ENCODE results near the gene ASTE1. TPM values are rescaled to one million over a fixed set of nuclear protein-coding genes. Genes with fewer than 3 reads are reported as not detected.
"Not testable (repeated sequence)": the region's sequence is repeated elsewhere in the genome, so short reads cannot be mapped to it uniquely, and the experiment has no call there.

The ASTE1 gene
- total RNA-seq, 1 experiment from 2014 or later = 4.1 TPM

- no peak for DNase-seq (ENCODE audit: extremely low read depth, low read depth)
Measured at GRCh38 chr3:131018970-131019369, 7.7 kb downstream of the ASTE1 start.

- DNase-seq (ENCODE audit: extremely low read depth, low read depth) = no peak
Measured at GRCh38 chr3:131009698-131010097, 16.9 kb downstream of the ASTE1 start.

GRCh38 chr3:131008326-131008725, 18.3 kb downstream of the ASTE1 start:
- DNase-seq (ENCODE audit: extremely low read depth, low read depth) = no peak

- no peak for DNase-seq (ENCODE audit: extremely low read depth, low read depth)
Measured at GRCh38 chr3:131007782-131008181, 18.8 kb downstream of the ASTE1 start.

- DNase-seq (ENCODE audit: extremely low read depth, low read depth) = no peak
Measured at GRCh38 chr3:131007256-131007655, 19.4 kb downstream of the ASTE1 start.

- no peak for DNase-seq (ENCODE audit: extremely low read depth, low read depth)
Measured at GRCh38 chr3:131004603-131005002, 22.0 kb downstream of the ASTE1 start.

GRCh38 chr3:131001071-131001470, 25.6 kb downstream of the ASTE1 start:
- no peak for DNase-seq (ENCODE audit: extremely low read depth, low read depth)

GRCh38 chr3:130997289-130997688, 29.3 kb downstream of the ASTE1 start:
- DNase-seq (ENCODE audit: extremely low read depth, low read depth) = peak; percentile 16

GRCh38 chr3:130992344-130992743, 34.3 kb downstream of the ASTE1 start:
- DNase-seq (ENCODE audit: extremely low read depth, low read depth) = no peak

GRCh38 chr3:130991126-130991525, 35.5 kb downstream of the ASTE1 start:
- DNase-seq (ENCODE audit: extremely low read depth, low read depth) = no peak

- DNase-seq (ENCODE audit: extremely low read depth, low read depth) = no peak
Measured at GRCh38 chr3:130990282-130990681, 36.3 kb downstream of the ASTE1 start.

- no peak for DNase-seq (ENCODE audit: extremely low read depth, low read depth)
Measured at GRCh38 chr3:130981469-130981868, 45.2 kb downstream of the ASTE1 start.

- DNase-seq (ENCODE audit: extremely low read depth, low read depth) = no peak
Measured at GRCh38 chr3:130979117-130979516, 47.5 kb downstream of the ASTE1 start.

GRCh38 chr3:130976706-130977105, 49.9 kb downstream of the ASTE1 start:
- DNase-seq (ENCODE audit: extremely low read depth, low read depth) = no peak

- no peak for DNase-seq (ENCODE audit: extremely low read depth, low read depth)
Measured at GRCh38 chr3:130975251-130975650, 51.4 kb downstream of the ASTE1 start.

- no peak for DNase-seq (ENCODE audit: extremely low read depth, low read depth)
Measured at GRCh38 chr3:130974201-130974600, 52.4 kb downstream of the ASTE1 start.

GRCh38 chr3:130973406-130973805, 53.2 kb downstream of the ASTE1 start:
- no peak for DNase-seq (ENCODE audit: extremely low read depth, low read depth)

GRCh38 chr3:130972592-130972991, 54.0 kb downstream of the ASTE1 start:
- not testable (repeated sequence) for DNase-seq (ENCODE audit: extremely low read depth, low read depth)

GRCh38 chr3:130971208-130971607, 55.4 kb downstream of the ASTE1 start:
- DNase-seq (ENCODE audit: extremely low read depth, low read depth) = no peak

GRCh38 chr3:130969621-130970020, 57.0 kb downstream of the ASTE1 start:
- DNase-seq (ENCODE audit: extremely low read depth, low read depth) = no peak

- DNase-seq (ENCODE audit: extremely low read depth, low read depth) = no peak
Measured at GRCh38 chr3:130968221-130968620, 58.4 kb downstream of the ASTE1 start.

- no peak for DNase-seq (ENCODE audit: extremely low read depth, low read depth)
Measured at GRCh38 chr3:130967281-130967680, 59.3 kb downstream of the ASTE1 start.

- peak; percentile 81 for DNase-seq (ENCODE audit: extremely low read depth, low read depth)
Measured at GRCh38 chr3:130963878-130964277, 62.7 kb downstream of the ASTE1 start.
